GM18511 (cell line): ENCODE measurements around the gene SPRR2D.
"Not testable (repeated sequence)": the region's sequence is repeated elsewhere in the genome, so short reads cannot be mapped to it uniquely, and the experiment has no call there.

Experiments
- ATAC-seq: cut with Tn5 transposase; IDR thresholded peaks from one replicate; pipeline ENCODE4 v1.9.1; 2021; ENCODE audit warnings: mild to moderate bottlenecking, moderate library complexity; ENCODE audit not compliant: unreplicated experiment

The SPRR2D gene

GRCh38 chr1:153021829-153022228, 19.1 kb downstream of the SPRR2D start:
- not testable (repeated sequence) for ATAC-seq

- not testable (repeated sequence) for ATAC-seq
These were observed 29.6 kb downstream of the SPRR2D start for GRCh38 chr1:153011235-153011758.

GRCh38 chr1:153001382-153001781, 39.5 kb downstream of the SPRR2D start, which contains the start of gene SPRR3:
TSS of gene SPRR3 (plus strand) at chr1:153001749. CDS start at chr1:153003021, 1,272 bp downstream.
- no peak for ATAC-seq

- no peak for ATAC-seq
These were observed 40.6 kb downstream of the SPRR2D start for GRCh38 chr1:153000294-153000693.

GRCh38 chr1:152999818-153000217, 41.1 kb downstream of the SPRR2D start:
- ATAC-seq: no peak

GRCh38 chr1:152998476-152998875, 42.4 kb downstream of the SPRR2D start:
- ATAC-seq: no peak

- no peak for ATAC-seq
These were observed 43.0 kb downstream of the SPRR2D start for GRCh38 chr1:152997901-152998300.

GRCh38 chr1:152996633-152997400, 44.1 kb downstream of the SPRR2D start:
- no peak for ATAC-seq

- ATAC-seq: no peak
These were observed 45.1 kb downstream of the SPRR2D start for GRCh38 chr1:152995842-152996241.

GRCh38 chr1:152993186-152993585, 47.7 kb downstream of the SPRR2D start:
- ATAC-seq: no peak
